ENCODE measurements around the gene SMPD3.

GRCh38 chr16:68374246-68374805 lies 74.0 kb downstream of the SMPD3 start:
- TF ChIP-seq GATA3 (IDR thresholded peaks at IDR 0.05; ENCODE audit: low read depth, low read length) (no peak), GATA2 (IDR thresholded peaks at IDR 0.05; ENCODE audit: low read depth, low read length) (no peak)
